WI38 (cell line): ENCODE data around the gene FLNC.

ENCODE experiments used
- H3K4me3 ChIP-seq: 2 replicates; pipeline ENCODE4 v1.5.1; 2011; ENCODE audit warnings: low read depth, mild to moderate bottlenecking, control low read depth, low read length
- TF ChIP-seq, protein P1 (sequence below): IDR thresholded peaks from 2 replicates; pipeline ENCODE4 v1.5.1; 2012; ENCODE audit warnings: low read depth, mild to moderate bottlenecking, control low read depth, low read length

Gene FLNC

DNA sequence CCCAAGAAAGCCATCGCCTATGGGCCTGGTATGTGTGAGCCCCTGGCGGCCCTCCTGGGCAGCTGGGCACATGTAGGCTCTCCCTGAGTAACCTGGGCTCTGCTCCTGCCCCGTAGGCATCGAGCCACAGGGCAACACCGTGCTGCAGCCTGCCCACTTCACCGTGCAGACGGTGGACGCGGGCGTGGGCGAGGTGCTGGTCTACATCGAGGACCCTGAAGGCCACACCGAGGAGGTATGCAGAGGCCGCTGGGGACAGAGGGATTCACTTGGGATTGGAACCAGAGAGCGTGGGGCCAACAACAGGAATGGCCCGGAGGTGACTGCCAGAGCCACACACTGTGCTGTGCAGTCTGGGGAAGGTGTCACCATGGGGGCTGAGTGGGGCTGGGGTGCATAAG lies 7.3 kb downstream of the FLNC start:
- TF ChIP-seq, protein P1, sequence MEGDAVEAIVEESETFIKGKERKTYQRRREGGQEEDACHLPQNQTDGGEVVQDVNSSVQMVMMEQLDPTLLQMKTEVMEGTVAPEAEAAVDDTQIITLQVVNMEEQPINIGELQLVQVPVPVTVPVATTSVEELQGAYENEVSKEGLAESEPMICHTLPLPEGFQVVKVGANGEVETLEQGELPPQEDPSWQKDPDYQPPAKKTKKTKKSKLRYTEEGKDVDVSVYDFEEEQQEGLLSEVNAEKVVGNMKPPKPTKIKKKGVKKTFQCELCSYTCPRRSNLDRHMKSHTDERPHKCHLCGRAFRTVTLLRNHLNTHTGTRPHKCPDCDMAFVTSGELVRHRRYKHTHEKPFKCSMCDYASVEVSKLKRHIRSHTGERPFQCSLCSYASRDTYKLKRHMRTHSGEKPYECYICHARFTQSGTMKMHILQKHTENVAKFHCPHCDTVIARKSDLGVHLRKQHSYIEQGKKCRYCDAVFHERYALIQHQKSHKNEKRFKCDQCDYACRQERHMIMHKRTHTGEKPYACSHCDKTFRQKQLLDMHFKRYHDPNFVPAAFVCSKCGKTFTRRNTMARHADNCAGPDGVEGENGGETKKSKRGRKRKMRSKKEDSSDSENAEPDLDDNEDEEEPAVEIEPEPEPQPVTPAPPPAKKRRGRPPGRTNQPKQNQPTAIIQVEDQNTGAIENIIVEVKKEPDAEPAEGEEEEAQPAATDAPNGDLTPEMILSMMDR, result no peak
- H3K4me3 ChIP-seq, result no peak overlapping the region

DNA sequence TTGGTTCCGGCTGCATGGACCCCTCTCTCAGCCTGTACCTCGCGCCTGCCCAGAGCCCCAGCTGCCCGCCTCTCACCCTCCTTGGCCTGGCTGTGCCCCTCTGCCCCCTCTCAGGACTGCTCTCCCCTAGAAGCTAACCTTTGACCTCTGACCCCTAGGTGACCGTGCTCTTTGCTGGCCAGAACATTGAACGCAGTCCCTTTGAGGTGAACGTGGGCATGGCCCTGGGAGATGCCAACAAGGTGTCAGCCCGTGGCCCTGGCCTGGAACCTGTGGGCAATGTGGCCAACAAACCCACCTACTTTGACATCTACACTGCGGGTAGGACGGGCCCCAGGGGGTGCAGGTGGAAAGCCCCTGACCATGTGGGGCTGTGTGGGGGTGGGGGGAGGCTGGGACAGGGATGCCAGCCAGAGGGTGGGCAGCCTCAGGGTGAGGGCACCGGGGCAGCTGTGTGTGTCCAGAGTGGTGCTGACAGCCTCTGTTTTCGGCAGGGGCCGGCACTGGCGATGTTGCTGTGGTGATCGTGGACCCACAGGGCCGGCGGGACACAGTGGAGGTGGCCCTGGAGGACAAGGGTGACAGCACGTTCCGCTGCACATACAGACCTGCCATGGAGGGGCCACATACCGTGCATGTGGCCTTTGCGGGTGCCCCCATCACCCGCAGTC lies 8.0 kb downstream of the FLNC start:
- H3K4me3 ChIP-seq, result no peak overlapping the region
- TF ChIP-seq, protein P1, result no peak

DNA sequence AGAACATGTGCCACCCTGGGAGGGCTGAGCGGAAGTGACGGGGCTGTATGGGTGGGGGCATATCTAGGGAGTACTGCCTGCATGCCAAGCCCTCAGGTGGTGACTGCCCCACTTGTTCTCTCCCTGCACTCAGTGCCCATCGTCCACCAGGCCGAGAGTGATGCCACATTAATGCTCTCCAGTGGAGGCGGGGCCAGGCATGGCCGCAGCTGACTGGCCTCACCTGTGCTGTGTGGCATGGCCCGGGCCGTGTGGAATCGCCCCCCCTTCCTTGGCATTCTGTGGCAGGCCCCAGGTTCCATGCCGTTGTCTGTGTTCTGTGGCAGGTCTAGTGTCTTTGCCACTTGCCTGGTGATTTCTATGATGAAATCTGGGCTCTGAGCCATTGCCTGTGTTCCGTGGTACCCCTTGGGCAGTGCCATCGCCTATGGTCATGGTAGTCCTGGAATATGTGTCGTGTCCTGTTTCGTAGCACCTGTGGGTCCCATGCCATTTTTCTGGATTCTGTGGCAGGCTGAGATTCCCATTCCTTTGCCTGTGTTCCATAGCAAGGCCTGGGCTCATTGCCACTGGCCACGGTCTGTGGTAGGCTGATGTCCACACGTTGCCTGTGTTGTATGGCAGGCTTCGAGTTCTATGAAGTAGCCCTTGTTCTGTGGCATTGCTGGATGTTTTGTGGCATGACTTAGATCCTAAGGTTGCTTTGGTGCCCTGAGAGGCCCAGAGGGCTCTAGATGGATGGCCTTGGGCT lies 8.9 kb downstream of the FLNC start:
- H3K4me3 ChIP-seq, result no peak overlapping the region
- TF ChIP-seq, protein P1, result no peak

DNA sequence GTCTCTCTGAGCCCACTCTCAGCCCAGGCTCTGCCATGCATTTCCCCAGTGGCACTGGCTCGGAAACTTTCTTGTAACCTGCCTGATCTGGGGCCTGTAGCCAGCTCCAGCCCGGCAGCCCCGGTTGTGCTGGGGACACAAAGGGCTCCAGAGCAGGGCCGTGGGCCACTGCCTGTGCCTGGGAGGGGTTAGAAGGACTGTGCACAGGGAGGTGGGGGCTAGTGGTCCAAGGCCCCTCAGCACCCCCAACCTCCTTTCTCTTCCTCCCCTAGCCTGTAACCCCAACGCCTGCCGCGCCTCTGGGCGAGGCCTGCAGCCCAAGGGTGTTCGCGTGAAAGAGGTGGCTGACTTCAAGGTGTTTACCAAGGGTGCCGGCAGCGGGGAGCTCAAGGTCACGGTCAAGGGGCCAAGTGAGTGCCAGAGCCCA lies 9.6 kb downstream of the FLNC start:
- no peak overlapping the region for H3K4me3 ChIP-seq
- TF ChIP-seq, protein P1, result no peak

DNA sequence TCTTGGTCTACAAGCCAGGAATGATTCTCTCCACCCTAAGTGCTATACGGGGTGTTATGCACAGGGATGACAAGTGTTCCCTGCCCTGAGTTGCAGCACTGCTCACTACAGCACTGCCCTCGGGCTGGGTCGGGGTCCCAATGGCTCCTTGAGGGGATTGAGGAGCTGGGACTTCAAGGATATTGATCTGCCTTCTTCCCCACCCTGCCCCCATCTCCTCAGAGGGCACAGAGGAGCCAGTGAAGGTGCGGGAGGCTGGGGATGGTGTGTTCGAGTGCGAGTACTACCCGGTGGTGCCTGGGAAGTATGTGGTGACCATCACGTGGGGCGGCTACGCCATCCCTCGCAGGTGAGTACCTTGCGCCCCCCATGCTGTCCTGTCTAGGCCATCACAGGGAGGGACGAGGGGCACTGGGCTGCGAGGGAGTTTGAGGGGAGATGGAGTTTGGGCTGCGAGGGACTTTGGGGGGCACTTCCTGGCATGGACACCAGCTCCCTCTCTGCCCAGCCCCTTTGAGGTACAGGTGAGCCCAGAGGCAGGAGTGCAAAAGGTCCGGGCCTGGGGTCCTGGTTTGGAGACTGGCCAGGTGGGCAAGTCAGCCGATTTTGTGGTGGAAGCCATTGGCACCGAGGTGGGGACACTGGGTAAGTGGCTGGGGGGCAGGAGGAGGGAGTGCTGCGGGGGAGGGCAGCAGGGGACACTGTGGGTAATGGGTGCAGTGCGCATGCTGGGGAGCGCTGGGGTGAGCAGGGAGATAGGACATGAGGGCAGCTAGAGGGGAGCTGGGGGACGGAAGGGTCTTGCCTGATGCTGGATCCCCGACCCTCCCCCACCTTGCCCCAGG lies 10.3 kb downstream of the FLNC start:
- TF ChIP-seq, protein P1, result no peak
- H3K4me3 ChIP-seq, result no peak overlapping the region

DNA sequence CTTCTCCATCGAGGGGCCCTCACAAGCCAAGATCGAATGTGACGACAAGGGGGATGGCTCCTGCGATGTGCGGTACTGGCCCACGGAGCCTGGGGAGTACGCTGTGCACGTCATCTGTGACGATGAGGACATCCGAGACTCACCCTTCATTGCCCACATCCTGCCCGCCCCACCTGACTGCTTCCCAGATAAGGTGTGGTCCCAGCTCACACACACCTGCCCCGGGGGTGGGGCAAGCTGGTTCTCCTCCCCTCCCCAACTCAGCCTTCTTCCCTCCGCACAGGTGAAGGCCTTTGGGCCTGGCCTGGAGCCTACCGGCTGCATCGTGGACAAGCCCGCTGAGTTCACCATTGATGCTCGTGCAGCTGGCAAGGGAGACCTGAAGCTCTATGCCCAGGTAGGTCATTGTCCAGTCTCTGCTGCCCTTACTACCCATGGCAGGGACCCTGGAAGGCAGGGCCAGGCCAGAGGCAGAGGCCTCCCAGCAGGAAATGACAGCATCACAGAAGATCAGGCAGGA lies 11.0 kb downstream of the FLNC start:
- H3K4me3 ChIP-seq, result no peak overlapping the region
- TF ChIP-seq, protein P1, result no peak
